Natural killer cell treated with Interleukin-12 subunit alpha and Interleukin-12 subunit beta and Interleukin-15 and Interleukin-18, amount 100 ng/mL, for 72 hours (primary cell): ENCODE measurements around the gene SLC44A4. TPM values are rescaled to one million over a fixed set of nuclear protein-coding genes. Genes with fewer than 3 reads are reported as not detected.

Experiments used
- ATAC-seq, 2 donors: fragments of 150-1000 bp; cut with Tn5 transposase in 1 of 2; sonication (Bioruptor Pico), chemical (Tn5 transposase) in 1 of 2; 2 replicates each; pipeline ENCODE4 v1.10.0; 2021
- DNase-seq: peaks from one replicate; pipeline ENCODE4 v3.0.0; 2022; ENCODE audit warnings: low spot score
- H3K27ac Mint-ChIP-seq, 2 donors: 1 replicate in 1 of 2; 2 replicates in 1 of 2; pipeline ENCODE4 v1.8.0; 2022; ENCODE audit warnings: mixed read lengths in 2 of 2, mild to moderate bottlenecking in 1 of 2, moderate library complexity in 1 of 2
- H3K27me3 Mint-ChIP-seq, 2 donors: 1 replicate in 1 of 2; 2 replicates in 1 of 2; pipeline ENCODE4 v1.8.0; 2022; ENCODE audit warnings: mixed read lengths in 2 of 2
- H3K36me3 Mint-ChIP-seq: one replicate; pipeline ENCODE4 v1.8.0; 2022; ENCODE audit warnings: mixed read lengths
- H3K4me1 Mint-ChIP-seq, 2 donors: 1 replicate in 1 of 2; 2 replicates in 1 of 2; pipeline ENCODE4 v1.8.0; 2022; ENCODE audit warnings: low read depth in 2 of 2, mixed read lengths in 2 of 2, mild to moderate bottlenecking in 1 of 2
- H3K4me3 Mint-ChIP-seq: one replicate; pipeline ENCODE4 v1.8.0; 2022; ENCODE audit warnings: mixed read lengths
- H3K9me3 Mint-ChIP-seq: 2 replicates; pipeline ENCODE4 v1.8.0; 2022; ENCODE audit warnings: mixed read lengths
- total RNA-seq, 2 donors: library from RNA; stranded (reverse); gene quantifications; one replicate each; pipeline ENCODE4 v1.2.3, GENCODE V29; 2022

The SLC44A4 gene
- total RNA-seq, 2 donors from 2014 or later: not detected

- ATAC-seq (peak; percentile 81 to 87), DNase-seq (peak; percentile 91)
- Mint-ChIP-seq H3K4me1 (peaks cover 36 to 40% of the 10 kb centered on the region in 2 donors), H3K27ac (peak within 1 kb of the TSS; percentile 81 to 97), H3K9me3 (no peaks in the 10 kb centered on the region), H3K36me3 (no peaks in the 10 kb centered on the region), H3K27me3 (no peaks in the 10 kb centered on the region), H3K4me3 (peak within 1 kb of the TSS; percentile 95)
These were observed 19.0 kb upstream of the SLC44A4 start, which contains the start of gene EHMT2 for GRCh38 chr6:31897612-31898382. TSS of gene EHMT2 (minus strand) at chr6:31897698. CDS start at chr6:31897677, 21 bp downstream.

GRCh38 chr6:31896856-31897611 is 18.2 kb upstream of the SLC44A4 start:
- H3K27me3 Mint-ChIP-seq: no peaks in the 10 kb centered on the region
- peaks cover 34 to 35% of the 10 kb centered on the region in 2 donors for H3K4me1 Mint-ChIP-seq
- no peaks in the 10 kb centered on the region for H3K36me3 Mint-ChIP-seq
- no peak for DNase-seq
- H3K4me3 Mint-ChIP-seq: peak overlapping the region; percentile 83
- H3K9me3 Mint-ChIP-seq: no peaks in the 10 kb centered on the region
- peak; percentile 2 to 9 for ATAC-seq
- H3K27ac Mint-ChIP-seq: peak overlapping the region; percentile 74 to 78

GRCh38 chr6:31896493-31896855 is 17.7 kb upstream of the SLC44A4 start:
- ATAC-seq (no peak), DNase-seq (no peak)
- Mint-ChIP-seq H3K9me3 (no peaks in the 10 kb centered on the region), H3K27ac (peak overlapping the region; percentile 74 to 78), H3K4me1 (peaks cover 34 to 35% of the 10 kb centered on the region in 2 donors), H3K27me3 (no peaks in the 10 kb centered on the region), H3K4me3 (peak overlapping the region; percentile 83), H3K36me3 (no peaks in the 10 kb centered on the region)

- H3K9me3 Mint-ChIP-seq: no peaks in the 10 kb centered on the region
- peaks cover 16% of the 10 kb centered on the region in 2 donors for H3K4me1 Mint-ChIP-seq
- H3K27ac Mint-ChIP-seq: peak overlapping the region in 1 of 2 donors; percentile 30
- no peaks in the 10 kb centered on the region for H3K27me3 Mint-ChIP-seq
- ATAC-seq (no peak), DNase-seq (no peak)
- H3K36me3 Mint-ChIP-seq: peaks cover 4% of the 10 kb centered on the region
- H3K4me3 Mint-ChIP-seq: no peak overlapping the region
These were observed 14.0 kb upstream of the SLC44A4 start for GRCh38 chr6:31892821-31893220.

- Mint-ChIP-seq H3K4me1 (peaks cover 4 to 6% of the 10 kb centered on the region in 2 donors), H3K36me3 (peaks cover 10% of the 10 kb centered on the region), H3K4me3 (no peak overlapping the region), H3K27me3 (no peaks in the 10 kb centered on the region), H3K9me3 (no peaks in the 10 kb centered on the region), H3K27ac (no peak overlapping the region)
- DNase-seq (no peak), ATAC-seq (no peak)
These were observed 10.7 kb upstream of the SLC44A4 start for GRCh38 chr6:31889331-31889972.

GRCh38 chr6:31888276-31889258 is 9.8 kb upstream of the SLC44A4 start:
- no peak overlapping the region for H3K4me3 Mint-ChIP-seq
- peaks cover 10% of the 10 kb centered on the region for H3K36me3 Mint-ChIP-seq
- H3K9me3 Mint-ChIP-seq: no peaks in the 10 kb centered on the region
- H3K4me1 Mint-ChIP-seq: peaks cover 4 to 6% of the 10 kb centered on the region in 2 donors
- DNase-seq (no peak), ATAC-seq (peak in 1 of 2 donors; percentile 25)
- H3K27ac Mint-ChIP-seq: no peak overlapping the region
- H3K27me3 Mint-ChIP-seq: no peaks in the 10 kb centered on the region

GRCh38 chr6:31887173-31888007 is 8.6 kb upstream of the SLC44A4 start:
- no peak overlapping the region for H3K4me3 Mint-ChIP-seq
- H3K36me3 Mint-ChIP-seq: peaks cover 10% of the 10 kb centered on the region
- DNase-seq: no peak
- peak in 1 of 2 donors; percentile 34 for ATAC-seq
- H3K9me3 Mint-ChIP-seq: no peaks in the 10 kb centered on the region
- H3K27me3 Mint-ChIP-seq: no peaks in the 10 kb centered on the region
- peaks cover 4 to 5% of the 10 kb centered on the region in 2 donors for H3K4me1 Mint-ChIP-seq
- H3K27ac Mint-ChIP-seq: no peak overlapping the region

GRCh38 chr6:31886541-31886991 is 7.8 kb upstream of the SLC44A4 start:
- DNase-seq (no peak), ATAC-seq (no peak)
- peaks cover 0 to 4% of the 10 kb centered on the region in 2 donors for H3K4me1 Mint-ChIP-seq
- H3K9me3 Mint-ChIP-seq: no peaks in the 10 kb centered on the region
- H3K27ac Mint-ChIP-seq: no peak overlapping the region
- H3K36me3 Mint-ChIP-seq: peaks cover 10% of the 10 kb centered on the region
- no peak overlapping the region for H3K4me3 Mint-ChIP-seq
- no peaks in the 10 kb centered on the region for H3K27me3 Mint-ChIP-seq

GRCh38 chr6:31884528-31885035 is 5.8 kb upstream of the SLC44A4 start:
- Mint-ChIP-seq H3K4me3 (no peak overlapping the region), H3K36me3 (peaks cover 16% of the 10 kb centered on the region), H3K27me3 (no peaks in the 10 kb centered on the region), H3K9me3 (no peaks in the 10 kb centered on the region), H3K4me1 (peaks cover 0 to 4% of the 10 kb centered on the region in 2 donors), H3K27ac (no peak overlapping the region)
- DNase-seq (no peak), ATAC-seq (no peak)

GRCh38 chr6:31883676-31884075 is 4.9 kb upstream of the SLC44A4 start:
- Mint-ChIP-seq H3K4me1 (no peaks in the 10 kb centered on the region), H3K4me3 (no peak overlapping the region), H3K27me3 (no peaks in the 10 kb centered on the region), H3K36me3 (peaks cover 14% of the 10 kb centered on the region), H3K27ac (no peak overlapping the region), H3K9me3 (no peaks in the 10 kb centered on the region)
- no peak for DNase-seq
- no peak for ATAC-seq

- DNase-seq (no peak), ATAC-seq (no peak)
- Mint-ChIP-seq H3K4me1 (no peaks in the 10 kb centered on the region), H3K4me3 (no peak overlapping the region), H3K36me3 (peaks cover 14% of the 10 kb centered on the region), H3K27me3 (no peaks in the 10 kb centered on the region), H3K27ac (no peak overlapping the region), H3K9me3 (no peaks in the 10 kb centered on the region)
These were observed 3.5 kb upstream of the SLC44A4 start for GRCh38 chr6:31882344-31882743.
